NCI-H146 treated with DMSO at 0.1 percent for 48 hours (cell line): ENCODE data around the gene NT5DC4.

Experiments used
- DNase-seq: peaks from one replicate; lab custom pipeline; 2025; ENCODE audit not compliant: unreplicated experiment; lab: John Stamatoyannopoulos, UW

The NT5DC4 gene

DNA sequence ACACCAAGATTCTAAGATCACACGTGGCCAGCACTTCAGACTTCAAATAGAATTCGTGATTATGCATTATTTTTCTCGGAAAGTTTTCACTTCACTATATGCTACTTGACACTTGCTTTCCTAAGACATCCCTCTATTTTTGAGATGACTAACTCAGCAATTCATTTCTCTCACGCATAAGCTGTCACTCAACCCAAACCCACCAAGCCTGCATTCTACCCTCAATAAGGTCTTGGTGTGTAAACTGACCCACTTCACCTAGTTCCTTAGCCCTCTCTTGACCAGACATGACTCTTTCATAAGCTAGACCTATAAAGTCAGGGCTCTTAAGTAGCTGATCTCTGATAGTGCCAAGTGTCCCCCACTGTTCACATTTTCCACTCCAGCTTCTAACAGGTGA is 31.8 kb downstream of the NT5DC4 start:
- DNase-seq: no peak

DNA sequence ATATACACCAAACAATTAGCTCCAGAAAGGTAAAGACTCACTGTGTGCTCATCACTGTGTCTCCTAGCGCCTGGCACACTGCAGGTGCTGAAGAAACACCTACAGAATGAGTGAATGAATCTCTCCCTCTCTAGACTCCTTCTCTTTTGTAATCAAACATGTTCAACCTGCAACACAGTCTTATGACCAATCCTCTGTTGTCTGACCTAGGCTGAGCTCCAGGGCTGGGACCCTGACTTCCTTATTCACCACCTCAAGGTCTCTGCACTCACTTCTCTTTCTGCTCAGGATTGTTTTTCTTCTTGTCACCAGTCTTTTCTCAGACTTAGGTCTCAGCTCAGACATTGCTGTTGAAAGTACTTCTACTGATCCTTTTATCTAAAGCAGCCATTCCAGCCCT is 33.7 kb downstream of the NT5DC4 start:
- DNase-seq: no peak

DNA sequence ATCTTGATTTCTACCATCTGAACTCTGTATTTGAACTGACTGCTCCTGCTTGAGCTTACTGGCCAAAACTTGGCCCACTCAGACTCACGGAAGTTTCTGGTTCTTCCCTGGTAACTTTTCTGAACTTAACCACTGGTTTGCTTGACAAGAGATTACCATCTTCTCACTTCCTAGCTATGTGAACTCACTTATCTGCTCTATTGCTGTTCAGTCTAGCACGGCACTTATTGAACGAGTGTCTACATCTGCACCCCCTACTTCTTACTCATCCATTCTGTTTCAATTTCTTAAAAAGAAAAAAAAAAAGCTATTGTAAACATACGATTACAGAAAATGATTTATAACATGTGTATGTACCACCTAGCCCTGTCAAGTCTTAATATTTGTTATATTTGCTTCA is 34.6 kb downstream of the NT5DC4 start:
- DNase-seq: no peak

DNA sequence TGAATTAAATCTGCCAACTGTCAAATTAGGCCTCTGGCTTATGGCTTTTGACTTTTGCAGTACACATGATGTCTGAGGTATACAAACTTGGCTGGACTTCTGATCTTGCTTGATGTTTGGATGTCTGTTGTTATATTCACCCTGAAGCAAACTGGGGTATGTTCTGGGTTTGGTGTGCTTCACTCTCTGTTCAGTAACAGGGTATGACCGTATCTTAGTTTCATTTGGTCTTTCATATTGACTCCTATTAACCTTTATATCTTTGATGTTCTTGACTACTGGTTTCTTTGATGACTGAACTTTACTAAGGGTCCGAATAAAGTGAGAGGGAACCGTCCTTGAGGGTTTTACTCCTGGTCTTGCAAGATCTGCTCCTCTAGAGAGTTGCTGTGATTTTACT is 35.4 kb downstream of the NT5DC4 start:
- no peak for DNase-seq

DNA sequence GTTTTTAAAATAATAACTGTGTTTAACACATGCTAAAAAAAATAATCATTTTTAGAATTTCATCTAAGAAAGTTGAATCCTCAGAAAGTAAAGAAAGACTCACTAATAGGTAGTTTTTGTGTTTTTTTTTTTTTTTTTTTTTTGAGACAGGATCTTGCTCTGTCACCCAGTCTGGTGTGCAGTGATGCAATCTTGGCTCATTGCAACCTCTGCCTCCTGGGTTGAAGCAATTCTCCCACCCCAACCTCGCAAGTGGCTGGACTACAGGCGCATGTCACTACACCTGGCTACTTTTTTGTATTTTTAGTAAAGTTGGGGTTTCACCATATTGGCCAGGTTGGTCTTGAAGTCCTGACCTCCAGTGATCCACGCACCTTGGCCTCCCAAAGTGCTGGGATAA is 36.4 kb downstream of the NT5DC4 start:
- no peak for DNase-seq

DNA sequence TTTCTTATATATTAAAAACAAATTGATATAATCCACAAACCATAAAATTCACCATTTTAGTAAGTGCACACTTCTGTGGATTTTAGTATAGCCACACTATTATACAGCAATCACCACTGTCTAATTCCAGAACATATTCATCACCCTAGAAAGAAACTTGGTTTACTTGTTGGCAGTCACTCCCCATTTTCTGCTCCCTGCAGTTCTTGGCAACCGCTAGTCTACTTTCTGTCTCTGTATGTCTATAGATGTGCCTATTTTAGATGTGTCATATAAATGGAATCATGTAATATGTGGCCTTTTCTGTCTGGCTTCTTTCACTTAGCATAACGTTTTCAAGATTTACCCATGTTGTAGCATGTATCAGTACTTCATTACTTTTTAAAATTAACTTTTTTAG is 37.9 kb downstream of the NT5DC4 start:
- no peak for DNase-seq

DNA sequence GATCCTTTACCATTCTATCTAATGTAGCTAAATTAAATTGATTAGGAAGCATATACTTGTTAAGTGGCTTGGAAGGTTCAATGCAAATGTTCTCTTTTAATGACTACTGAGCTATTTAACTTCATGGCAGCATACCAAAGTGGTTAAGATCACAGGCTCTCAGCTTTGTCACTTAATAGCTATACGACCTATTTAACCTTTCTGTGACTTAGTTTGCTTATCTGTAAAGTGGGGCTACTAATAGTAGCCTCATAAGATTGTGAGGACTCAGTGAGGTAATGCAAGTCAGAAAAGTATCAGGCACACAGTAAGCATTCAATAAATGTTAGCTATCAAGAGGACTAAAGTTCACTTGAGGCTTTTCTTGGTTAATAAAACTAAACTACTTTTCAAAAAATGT is 39.3 kb downstream of the NT5DC4 start:
- no peak for DNase-seq

DNA sequence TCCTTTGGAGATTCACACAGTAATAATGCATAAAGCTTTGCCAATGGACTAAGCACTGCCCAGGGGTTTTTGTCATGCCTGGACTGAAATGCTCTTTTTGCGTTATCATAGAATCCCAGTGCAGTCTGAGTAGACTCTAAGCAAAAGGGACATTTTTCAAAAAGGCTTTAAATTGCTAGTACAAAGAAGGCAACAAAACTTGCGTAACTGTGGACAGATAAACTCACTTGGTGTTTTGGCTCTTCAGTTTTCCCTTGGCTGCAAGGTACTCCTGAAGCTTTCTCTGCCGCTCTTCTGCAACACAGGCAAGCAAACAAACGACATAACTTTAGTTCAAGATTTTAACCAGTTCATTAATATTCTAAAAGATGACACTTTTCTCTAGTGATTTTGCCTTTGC is 41.5 kb downstream of the NT5DC4 start:
- no peak for DNase-seq

DNA sequence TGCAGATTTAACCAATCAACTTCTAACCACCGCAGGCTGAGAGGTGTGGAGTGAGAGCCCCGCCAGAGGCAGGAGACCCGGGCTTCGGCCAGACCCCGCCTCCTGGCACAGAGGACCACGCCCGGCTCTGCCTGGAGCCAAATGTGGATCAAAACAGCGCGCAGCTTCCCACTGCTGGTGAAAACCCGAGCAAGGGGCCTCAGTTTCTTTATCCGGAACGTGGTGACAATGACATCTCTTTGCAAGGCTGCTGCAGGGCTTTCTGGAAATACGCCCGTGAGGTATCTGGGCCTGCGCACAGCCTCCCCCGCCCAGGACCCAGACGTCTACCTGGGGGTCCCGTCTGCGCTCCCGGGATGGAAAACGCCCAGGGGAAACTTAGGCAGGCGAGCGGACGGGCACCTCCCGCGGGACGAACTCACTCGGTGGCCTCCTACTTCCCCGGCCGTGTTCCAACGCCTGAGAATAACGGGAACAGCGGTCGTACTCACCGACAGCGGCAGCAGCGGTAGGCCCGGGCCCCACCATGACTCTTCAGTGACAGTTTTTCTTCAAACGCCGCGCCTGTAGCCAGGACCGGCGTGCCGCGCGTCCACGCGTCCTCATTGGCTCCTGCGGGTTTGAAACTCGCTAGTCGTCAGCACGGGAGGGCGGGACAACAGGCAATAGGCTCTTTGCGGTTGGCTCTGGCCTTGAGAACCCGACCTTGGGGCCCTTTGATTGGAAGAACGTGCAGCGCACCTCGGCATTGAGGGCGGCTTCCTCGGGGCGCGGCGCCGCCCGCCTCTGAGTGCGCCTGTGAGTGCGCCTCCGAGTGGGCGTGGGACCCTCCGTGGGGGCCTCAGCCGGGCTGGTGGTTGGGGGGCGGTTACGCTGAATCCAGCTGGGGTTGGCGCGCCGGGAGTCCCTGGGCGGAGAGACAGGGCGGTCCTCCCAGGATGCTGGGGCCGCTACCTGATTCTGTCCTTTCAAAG is 43.5 kb downstream of the NT5DC4 start, which contains the start of gene CKAP2L:
TSS of gene CKAP2L (minus strand) at position 539 of the 974 bp plus-strand sequence. CDS start at position 528, 11 bp downstream.
- peak; percentile 96 for DNase-seq

DNA sequence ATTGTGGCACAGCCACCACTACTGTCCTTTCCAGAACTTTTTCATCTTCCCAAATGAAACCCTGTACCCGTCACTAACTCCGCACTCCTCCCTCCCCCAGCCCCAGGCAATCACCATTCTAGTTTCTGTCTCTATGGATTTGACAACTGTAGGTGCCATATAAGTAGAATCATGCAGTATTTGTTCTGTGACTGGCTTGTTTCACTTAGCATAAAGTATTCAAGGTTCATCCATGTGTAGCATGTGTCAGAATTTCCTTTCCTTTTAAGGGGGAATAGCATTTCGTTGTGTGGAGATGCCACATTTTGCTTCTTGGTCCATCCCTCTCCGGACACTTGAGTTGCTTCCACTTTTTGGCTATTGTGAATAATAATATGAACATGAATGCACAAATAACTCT is 44.4 kb downstream of the NT5DC4 start:
- DNase-seq: no peak

DNA sequence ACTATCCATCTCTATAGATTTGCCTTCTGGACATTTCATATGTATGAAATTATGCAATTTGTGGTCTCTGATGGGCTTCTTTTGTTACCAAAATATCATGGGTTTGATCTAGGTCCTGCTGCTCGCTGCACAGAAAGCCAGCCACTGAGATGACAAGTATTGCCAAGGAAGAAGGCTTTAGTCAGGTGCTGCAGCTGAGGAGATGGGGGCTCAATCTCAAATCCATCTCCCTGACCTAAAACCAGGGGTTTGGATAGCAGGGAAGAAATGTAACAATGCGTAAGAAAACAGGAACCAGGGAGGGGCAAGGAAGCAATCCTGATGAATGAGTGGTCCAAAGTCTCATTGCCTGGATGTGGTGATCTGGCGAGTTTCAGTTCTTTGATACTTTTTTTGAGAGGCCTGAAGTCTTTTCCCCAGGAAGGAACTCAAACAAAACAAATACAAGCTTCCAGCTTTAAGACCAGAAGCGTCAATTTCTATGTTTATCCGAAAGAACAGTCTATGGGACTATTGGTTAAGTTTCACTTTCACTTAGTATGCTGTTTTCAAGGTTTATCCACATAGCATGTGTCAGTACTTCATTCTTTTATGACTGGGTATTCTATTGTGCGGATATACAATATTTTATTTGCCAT is 47.0 kb downstream of the NT5DC4 start:
- no peak for DNase-seq

DNA sequence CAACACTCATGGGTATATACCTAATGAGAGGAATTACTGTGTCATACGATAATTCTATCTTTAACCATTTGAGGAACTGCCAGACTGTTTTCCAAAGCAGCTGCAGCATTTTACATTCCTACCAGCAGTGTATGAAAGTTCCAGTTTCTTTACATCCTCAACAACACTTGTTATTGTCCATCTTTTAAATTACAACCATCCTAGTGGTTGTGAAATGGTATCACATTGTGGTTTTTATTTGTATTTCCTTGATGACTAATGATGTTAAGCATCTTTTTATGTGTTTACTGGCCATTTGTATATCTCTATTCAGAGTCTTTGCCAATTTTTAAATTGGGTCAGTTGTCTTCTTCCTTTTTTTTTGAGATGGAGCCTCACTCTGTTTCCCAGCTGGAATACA is 47.6 kb downstream of the NT5DC4 start:
- DNase-seq: no peak

DNA sequence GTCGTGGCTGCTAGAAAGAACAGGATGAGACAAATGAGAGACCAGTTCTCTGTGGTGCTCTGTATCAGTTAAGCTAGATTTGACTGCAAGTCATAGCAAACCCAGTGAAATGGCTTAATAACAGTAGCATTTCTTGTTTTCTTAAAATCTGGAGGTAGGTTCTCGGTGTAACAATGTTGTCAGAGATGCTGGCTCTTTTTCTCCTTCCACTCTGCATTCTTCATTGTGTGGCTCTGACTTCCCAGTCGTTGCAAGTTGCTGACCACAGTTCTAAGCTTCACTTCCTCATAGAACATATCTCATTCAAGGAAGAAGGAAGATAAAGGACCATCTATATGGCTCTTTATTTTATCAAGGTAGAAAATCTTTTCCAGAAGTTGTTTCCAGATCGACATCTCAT is 51.5 kb downstream of the NT5DC4 start:
- DNase-seq: no peak

DNA sequence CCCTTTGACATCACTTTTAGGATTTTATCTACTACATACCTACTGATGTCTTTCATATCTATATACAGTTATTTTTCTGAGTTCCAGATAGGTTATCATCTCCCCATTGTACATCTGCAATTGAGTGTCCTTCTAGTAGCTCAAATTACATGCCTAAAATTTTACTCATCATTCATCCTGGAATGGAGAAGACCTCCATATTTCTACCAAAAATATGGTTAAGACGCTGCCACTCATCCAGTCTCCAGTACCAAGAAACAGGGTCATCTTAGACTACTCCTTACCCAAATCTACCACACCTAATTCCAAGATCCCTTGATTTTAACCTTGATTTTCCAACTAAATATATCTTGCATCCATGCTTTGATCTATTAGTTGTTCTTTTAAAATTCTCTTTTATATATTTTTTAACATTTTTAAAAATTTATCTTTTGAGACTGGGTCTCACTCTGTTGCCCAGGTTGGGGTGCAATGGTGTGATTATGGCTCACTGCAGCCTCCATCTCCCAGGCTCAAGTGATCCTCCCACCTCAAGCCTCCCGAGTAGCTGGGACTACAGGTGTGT is 52.2 kb downstream of the NT5DC4 start:
- DNase-seq: no peak

DNA sequence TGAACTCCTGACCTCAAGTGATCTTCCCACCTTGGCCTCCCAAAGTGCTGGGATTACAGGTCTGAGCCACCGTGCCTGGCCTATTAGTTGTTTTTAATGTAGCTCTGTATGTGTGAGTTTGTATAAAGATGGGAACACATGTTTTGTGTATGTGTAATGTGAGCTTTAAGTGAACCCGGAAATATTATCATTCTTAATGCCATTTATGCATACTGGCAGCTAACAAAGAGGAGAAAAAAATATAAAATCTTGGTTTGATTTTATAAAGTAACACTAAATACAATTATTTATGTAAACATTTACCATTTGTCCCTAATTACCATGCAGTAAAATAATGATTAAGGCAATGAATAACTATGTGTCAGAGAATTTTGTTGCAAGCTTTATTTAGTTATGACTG is 52.7 kb downstream of the NT5DC4 start:
- no peak for DNase-seq

DNA sequence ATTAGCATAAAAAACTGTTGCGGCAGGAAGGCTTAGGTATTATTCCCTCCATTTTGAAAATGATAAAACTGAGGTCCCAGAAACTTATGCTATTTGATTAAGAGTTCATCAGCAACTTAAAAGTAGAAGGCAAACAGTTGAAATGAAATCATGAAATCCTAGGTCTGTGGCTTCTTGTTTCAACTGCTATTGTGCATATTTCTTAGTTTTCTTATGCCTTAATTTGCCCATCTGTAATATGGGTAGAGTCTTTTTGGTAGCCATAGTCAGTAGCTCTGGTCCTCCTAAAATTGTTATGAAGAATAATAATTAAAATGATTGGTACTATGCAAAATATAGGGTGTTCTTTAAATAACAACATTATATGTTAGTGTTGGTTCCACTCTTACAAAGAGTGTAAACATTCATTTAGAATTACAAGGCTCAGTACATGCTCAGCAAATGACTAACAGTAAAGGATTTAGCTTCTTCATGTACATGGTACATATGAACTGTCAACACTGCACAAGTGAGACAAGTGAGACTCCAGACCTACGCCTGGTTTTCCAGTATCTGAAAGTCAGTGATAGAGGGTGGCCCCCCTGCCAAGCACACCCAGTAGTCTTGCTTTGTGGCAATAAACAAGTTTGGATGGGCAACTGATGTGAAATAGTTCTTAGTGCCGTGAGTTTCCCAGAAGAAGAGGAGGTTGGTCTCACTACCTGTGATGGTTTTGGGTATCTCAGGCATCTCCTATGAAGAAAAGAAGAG is 53.9 kb downstream of the NT5DC4 start:
- DNase-seq: no peak

DNA sequence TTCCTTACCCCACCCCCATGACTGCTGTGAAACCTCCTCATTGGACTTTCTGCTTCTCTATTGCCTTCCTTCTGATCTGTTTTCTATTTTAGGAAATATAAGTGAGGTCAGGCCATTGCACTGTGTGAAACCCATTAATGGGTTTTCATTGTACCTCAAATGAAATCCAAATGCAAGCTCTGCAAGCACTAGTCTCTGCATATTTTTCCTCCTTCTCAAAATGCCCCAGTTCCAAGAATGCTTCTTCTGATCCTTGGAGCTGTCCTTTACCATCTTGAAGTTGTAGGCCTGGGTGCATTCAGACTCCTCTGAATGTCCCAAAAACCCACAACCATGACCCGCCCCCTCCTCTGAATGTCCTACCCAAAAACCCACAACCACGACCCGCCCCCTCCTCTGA is 55.3 kb downstream of the NT5DC4 start:
- DNase-seq: no peak

DNA sequence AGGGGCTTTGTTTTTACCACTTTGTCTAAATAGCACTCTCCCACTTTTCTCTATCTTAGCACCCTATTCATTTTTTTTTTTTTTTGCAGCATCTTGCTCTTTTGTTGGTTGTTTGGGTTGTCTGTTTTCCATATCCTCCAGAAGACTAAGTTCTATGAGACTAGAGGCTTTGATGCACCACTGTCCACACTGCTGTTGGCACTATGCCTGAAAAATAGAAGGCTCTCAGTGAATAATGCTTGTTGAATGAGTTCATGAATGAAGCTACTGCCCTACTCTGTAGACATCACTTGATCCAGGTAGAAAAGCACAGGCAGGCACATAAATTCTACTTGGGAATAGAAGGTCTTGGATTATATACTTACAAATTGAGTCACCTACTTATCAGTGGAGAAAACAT is 56.2 kb downstream of the NT5DC4 start:
- DNase-seq: no peak

DNA sequence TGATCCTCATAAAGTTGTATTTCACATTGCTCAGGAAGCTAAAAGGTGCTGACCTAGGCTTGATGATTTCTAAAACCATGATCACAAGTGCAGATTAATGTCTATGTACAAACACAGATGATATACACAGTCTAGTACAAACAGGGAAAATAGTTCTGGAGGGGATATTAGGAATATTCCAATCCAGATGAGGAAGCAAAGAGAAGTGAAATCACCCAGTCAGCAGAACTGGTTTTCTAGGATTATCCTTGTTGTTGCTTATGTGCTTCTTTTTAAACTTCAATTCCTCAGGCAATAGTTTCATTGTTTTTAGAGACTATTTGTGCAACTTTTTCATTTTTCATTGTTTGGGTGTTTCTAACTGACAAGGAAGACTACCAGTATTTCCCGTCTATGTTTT is 58.8 kb downstream of the NT5DC4 start:
- no peak for DNase-seq

DNA sequence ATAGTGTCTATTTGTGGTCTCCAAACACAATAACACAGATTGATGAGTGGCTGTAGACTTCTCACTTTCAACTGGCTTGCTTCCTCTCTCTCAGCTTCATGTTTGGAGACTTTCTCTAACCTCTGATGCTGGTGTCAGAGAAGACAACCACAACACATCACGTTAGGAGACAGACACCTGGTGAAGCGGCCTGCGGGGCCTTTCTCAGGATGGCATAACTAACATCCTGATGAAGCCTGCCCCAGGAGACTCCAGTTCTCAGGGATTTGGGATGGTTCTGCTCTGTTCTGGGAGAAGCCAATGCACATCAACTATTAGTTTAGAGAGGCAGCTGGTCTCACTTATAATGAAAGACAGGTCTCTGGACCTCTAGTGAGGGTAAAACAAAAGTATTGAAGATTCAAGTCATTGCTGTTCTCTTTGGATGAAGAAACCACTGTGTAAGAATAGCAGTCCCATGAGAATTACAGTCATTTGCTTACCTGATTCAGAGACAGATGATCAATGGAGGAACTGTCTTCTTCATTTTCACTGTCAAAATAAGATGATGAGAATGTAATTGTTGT is 61.5 kb downstream of the NT5DC4 start:
- DNase-seq: no peak

DNA sequence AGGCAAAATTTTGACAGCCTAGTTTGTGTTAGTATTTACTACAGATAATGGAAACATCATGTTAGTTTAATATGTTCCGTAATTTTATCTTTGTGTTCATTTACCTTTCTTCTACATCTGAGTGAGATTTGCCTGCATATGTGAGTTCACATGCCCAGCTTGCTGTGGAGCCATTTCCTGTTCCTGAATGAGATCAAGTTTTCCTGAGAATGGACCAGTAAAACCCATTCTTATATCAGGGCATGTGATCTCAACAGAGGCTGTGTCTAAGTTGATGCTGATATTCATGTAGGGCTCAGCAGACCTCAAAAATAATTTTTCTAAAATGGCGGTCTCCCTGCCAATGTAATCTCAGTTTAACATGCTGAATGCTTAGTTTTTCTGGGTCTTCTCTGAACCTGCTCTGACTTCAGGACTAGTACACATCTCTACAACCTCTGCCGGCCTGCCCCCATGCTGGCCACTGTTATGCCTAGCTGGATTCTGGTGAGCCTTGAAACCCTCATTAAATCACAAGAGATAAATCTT is 62.4 kb downstream of the NT5DC4 start:
- DNase-seq: no peak
